T-helper 22 cell (primary cell): ENCODE results near the gene TMEM255A.

Experiments
- DNase-seq: peaks from one replicate; pipeline ENCODE4 v3.0.0-alpha.2; 2020; ENCODE audit warnings: low read depth

The TMEM255A gene

DNA sequence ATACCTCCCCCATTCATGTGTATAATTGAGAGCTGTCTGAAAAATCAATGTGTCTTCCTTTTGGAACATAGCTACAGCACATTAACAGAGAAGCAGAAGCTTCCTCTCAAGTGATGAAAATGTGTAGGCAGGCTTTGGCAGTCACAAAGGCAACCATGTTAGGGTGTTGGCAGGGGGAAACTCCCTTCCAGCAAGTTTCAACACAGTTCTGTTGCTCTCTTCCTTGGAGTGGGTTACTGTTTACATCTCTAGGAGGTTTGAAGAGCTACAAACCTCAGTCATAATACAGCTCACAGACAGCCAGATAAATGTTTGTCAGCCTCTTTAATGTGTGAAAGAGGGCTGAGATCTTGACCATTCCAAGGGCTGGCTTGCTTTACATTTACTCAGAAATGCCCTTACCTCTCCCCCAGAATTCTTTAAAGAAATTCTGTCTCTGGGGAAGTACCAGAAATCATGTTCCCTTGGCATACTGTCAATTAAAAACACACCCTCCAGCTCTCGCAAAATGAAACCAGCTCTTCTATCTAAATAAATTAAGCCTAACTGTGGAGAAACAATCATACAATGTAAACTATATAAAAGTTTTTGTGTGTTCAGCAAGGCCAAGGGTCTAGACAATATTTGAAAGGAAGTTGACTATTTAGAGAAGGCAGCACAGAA, 41.8 kb downstream of the TMEM255A start:
- DNase-seq, result no peak

- no peak for DNase-seq
Measured at GRCh38 chrX:120264341-120264740, 46.9 kb downstream of the TMEM255A start.

GRCh38 chrX:120262859-120263708, 48.2 kb downstream of the TMEM255A start:
- no peak for DNase-seq

GRCh38 chrX:120260369-120260768, 50.9 kb downstream of the TMEM255A start:
- no peak for DNase-seq

- DNase-seq, result no peak
Measured at GRCh38 chrX:120253784-120254183, 57.5 kb downstream of the TMEM255A start.

DNA sequence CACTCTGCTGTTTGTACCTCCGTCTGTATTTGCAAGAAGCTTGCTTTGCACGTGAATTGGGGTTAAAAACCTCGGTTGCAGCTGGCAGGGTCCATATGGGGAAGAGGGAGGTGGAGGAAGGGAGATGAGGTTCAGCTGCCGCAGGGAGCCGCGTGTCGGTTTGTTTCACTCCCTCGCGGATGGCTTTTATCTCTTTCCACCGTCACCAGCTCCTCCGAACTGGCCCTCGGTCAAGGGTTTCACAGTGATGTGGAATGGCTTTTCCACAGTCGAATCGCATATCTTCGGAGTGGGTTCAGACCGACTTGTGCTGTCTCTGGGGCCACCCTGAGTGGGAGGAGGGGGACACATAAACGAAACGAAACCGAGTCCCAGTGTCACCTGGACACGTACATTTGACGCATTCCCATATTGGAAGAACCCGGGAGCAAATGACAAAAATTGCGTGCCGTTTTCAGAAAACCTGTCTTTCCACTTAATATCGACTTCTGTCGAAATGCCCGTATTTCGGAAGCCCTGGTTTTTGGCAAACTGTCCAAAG, 59.7 kb downstream of the TMEM255A start:
- DNase-seq, result no peak

- peak; percentile 70 for DNase-seq
Measured at GRCh38 chrX:120250522-120251271, 60.6 kb downstream of the TMEM255A start, which contains the start of gene ZBTB33. Gene ZBTB33, plus strand, starts transcription at chrX:120250812. Its CDS starts 2,604 bp downstream, at chrX:120253416.

- DNase-seq, result peak; percentile 17
Measured at GRCh38 chrX:120244735-120245498, 66.3 kb downstream of the TMEM255A start.

DNA sequence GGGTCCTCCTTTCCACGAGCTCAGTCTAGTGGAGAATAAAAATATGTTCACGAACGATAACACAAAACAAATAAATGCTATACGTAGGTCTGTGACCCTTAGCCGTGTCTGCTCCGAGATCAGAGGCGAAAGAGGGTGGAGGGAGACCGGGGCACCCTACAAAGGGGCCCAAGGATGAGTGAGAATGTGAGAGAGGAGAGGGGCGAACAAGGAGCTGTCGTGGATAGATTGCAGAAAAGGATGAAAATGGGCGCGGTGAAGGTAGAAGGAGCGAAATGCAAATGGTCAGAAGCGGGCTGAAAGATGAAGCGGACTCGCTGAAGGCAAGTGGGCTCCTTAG, 66.9 kb downstream of the TMEM255A start:
- no peak for DNase-seq

GRCh38 chrX:120242813-120243212, 68.4 kb downstream of the TMEM255A start:
- DNase-seq, result no peak

GRCh38 chrX:120238933-120239332, 72.3 kb downstream of the TMEM255A start:
- no peak for DNase-seq

GRCh38 chrX:120236687-120237479, 74.4 kb downstream of the TMEM255A start:
- no peak for DNase-seq

DNA sequence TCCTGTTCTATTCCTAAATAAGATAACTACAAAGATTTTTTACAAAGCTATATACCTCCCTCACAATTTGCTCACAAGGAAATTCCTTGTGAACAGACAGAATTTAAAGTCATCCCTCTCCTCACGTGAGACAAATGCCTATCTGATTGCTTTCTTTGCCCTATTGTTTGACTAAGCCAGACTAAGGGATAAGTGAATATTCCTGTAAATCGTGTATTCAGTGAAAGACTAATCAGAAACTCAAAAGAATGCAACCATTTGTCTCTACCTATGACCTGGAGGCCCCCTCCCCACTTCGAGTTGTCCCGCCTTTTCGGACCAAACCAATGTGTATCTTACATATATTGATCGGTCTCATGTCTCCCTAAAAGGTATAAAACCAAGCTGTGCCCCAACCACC, 76.0 kb downstream of the TMEM255A start:
- no peak for DNase-seq

GRCh38 chrX:120228187-120228908, 82.9 kb downstream of the TMEM255A start:
- no peak for DNase-seq

DNA sequence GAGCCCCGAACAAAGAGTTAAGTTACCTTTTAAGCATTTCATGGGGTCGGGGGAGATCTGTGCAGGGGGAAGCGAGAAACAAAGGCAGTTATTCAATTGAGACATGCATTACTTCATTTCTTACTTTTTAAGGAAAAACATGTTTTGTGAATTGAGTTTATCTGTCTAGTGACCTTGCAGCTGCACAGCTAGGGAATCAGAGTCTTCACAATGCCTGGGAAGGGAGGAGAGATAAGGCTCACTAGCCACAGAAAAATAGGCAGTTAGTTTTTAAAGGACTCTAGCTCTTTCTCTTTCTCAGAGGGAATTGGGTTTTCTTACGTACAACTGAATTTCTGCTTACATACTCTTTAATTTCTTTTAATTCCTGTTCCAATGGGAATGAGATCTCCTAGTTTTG, 86.9 kb downstream of the TMEM255A start:
- no peak for DNase-seq

DNA sequence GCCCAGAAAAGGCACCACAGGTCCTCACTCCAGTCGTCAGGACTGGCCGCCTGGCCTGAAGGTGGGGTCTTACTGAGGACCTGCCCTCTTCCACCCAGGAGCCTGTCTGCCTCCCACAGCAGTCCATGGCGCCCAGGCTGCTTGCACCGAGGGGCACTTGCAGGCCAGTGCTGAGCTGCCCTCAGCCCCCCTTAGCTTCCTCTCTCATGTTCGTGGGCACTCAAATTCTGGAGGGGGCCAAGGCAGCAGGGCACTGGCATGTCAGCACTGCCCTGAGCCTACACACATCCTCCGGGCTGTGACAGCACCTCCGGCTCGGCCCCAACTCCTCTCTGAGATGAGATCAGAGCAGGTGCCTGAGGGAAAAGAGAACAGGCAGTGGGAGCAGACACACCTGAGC, 87.9 kb downstream of the TMEM255A start:
- DNase-seq, result no peak

GRCh38 chrX:120213438-120214265, 97.6 kb downstream of the TMEM255A start:
- DNase-seq, result peak; percentile 11
